ENCODE measurements around the gene TSHZ2.
"Not testable (repeated sequence)": the region's sequence is repeated elsewhere in the genome, so short reads cannot be mapped to it uniquely, and the experiment has no call there.

TSHZ2 gene

DNA sequence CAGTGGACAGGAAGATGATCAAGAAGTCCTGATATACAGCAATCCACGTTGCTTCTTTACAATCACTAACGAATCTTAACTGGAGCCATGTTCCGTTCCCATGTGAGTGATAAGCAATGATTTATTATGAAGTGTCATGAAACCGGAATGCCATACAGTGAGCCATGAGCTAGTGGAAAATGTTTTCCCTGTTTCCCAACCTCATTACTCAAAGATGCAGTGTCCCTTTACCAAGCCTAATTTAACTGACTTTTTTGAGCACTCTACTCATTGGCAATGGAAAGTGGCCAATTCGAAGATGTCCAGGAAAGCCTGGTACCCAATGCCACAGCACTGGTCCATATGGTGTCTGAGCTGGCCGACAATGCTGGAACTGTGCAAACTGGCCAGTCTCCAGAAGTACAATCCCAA, 473.2 kb downstream of the TSHZ2 start:
- H3K4me1 Mint-ChIP-seq (ENCODE audit: low read depth), result peaks cover 8% of the 10 kb centered on the region
- no peak overlapping the region for H3K27ac Mint-ChIP-seq
- no peaks in the 10 kb centered on the region for H3K27me3 Mint-ChIP-seq
- DNase-seq, result no peak
- peaks cover 35% of the 10 kb centered on the region for H3K36me3 Mint-ChIP-seq (ENCODE audit: low read depth)
- no peak overlapping the region for H3K4me3 Mint-ChIP-seq
- H3K9me3 Mint-ChIP-seq, result peaks cover 31% of the 10 kb centered on the region

DNA sequence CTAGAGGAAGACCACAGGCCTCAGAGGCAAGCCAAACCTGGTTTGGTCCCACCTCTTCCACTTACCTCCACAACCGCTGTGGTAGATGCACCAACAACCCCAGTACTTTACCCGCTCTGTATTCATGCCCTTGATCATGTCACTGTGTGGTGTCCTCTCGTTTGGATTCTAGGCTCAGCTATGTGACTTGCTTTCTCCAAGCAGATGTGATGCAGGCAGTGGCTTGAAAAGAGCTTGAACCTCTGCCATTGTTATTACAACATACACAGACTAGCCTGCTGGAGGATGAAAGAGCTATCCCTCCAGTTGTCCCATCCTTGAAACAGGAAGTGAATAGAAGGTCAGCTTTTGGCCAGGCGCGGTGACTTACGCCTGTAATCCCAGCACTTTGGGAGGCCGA, 473.8 kb downstream of the TSHZ2 start:
- H3K27me3 Mint-ChIP-seq, result no peaks in the 10 kb centered on the region
- no peak overlapping the region for H3K4me3 Mint-ChIP-seq
- H3K36me3 Mint-ChIP-seq (ENCODE audit: low read depth), result peaks cover 35% of the 10 kb centered on the region
- peaks cover 8% of the 10 kb centered on the region for H3K4me1 Mint-ChIP-seq (ENCODE audit: low read depth)
- H3K27ac Mint-ChIP-seq, result no peak overlapping the region
- DNase-seq, result no peak
- peaks cover 35% of the 10 kb centered on the region for H3K9me3 Mint-ChIP-seq

DNA sequence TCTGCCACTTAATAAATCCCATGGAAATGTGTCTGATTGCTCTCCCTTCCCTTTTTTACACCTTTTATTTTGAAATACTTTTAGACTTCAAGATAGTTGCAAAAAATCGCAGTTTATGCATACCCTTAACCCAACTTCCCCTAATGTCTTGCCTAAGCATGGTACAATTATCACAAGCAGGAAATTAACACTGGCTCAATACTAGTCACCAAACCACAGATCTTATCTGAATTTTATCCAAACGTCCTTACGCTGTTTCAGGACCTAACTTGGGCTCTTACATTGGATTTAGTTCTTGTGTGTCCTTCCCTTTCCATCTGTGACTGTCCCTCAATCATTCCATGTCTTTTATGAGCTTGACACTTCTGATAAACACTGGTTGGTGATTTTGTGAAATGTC, 475.2 kb downstream of the TSHZ2 start:
- DNase-seq, result no peak
- H3K4me1 Mint-ChIP-seq (ENCODE audit: low read depth), result peaks cover 8% of the 10 kb centered on the region
- H3K36me3 Mint-ChIP-seq (ENCODE audit: low read depth), result peaks cover 35% of the 10 kb centered on the region
- peaks cover 35% of the 10 kb centered on the region for H3K9me3 Mint-ChIP-seq
- H3K27me3 Mint-ChIP-seq, result no peaks in the 10 kb centered on the region
- no peak overlapping the region for H3K27ac Mint-ChIP-seq
- no peak overlapping the region for H3K4me3 Mint-ChIP-seq

DNA sequence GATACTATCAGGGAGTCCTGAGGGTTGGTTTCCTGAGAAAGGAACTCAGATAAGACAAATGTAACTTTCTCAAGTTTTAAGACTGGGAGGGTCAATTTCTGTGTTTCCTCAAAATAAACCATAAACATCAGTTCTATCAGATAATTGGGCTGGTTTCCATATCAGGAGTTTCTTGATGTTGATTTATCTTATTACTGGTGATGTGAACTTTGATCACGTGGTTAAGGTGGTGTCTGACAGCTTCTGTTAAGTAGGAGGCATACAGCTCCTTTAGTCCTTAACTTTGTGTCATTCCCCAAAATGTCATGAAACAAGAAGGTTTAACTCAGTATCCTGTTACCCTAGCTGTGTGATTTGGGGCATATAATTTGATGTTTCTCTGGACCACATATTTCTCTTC, 476.3 kb downstream of the TSHZ2 start:
- H3K36me3 Mint-ChIP-seq (ENCODE audit: low read depth), result peaks cover 35% of the 10 kb centered on the region
- H3K27me3 Mint-ChIP-seq, result no peaks in the 10 kb centered on the region
- no peak overlapping the region for H3K4me3 Mint-ChIP-seq
- no peak overlapping the region for H3K27ac Mint-ChIP-seq
- DNase-seq, result no peak
- H3K9me3 Mint-ChIP-seq, result peaks cover 37% of the 10 kb centered on the region
- H3K4me1 Mint-ChIP-seq (ENCODE audit: low read depth), result peaks cover 8% of the 10 kb centered on the region

DNA sequence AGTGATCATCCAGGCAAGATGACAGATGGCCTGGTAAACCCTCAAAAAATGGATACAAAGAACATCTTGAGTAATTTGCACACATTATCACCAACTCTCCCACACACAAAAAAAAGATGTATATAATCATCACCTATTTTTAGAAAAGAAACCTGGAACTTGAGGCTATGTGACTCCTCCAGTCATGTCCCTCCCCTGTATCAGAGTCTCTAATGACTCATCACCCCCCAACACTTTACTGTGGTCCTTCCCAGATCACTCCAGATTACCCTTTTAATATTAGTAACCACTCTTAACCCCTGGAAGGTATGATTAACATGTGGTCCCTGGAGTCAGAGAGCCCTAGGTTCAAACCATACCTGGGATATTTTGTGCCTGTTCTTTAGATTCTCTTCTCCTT, 476.7 kb downstream of the TSHZ2 start:
- Mint-ChIP-seq H3K27me3 (no peaks in the 10 kb centered on the region), H3K9me3 (peaks cover 37% of the 10 kb centered on the region), H3K36me3 (ENCODE audit: low read depth) (peaks cover 33% of the 10 kb centered on the region), H3K27ac (no peak overlapping the region), H3K4me3 (no peak overlapping the region), H3K4me1 (ENCODE audit: low read depth) (peaks cover 8% of the 10 kb centered on the region)
- no peak for DNase-seq

DNA sequence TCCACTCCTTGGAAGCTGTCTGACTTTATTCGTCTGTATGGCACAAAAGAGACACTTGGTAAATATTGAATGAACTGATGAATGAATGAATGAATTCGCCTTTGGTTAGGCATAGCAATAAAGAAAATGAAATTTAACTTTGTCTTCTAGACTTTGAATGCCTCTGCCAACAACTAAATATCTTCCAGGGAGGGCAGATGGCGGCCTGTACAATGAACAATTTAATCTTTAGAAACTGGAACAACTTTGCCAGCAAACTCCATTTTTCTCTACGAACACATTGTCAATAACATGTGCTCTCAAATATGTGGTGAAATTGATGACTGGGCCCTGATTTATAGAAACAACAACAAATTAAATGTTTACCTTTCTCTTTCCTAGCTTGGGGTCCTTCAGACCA, 480.9 kb downstream of the TSHZ2 start:
- peaks cover 32% of the 10 kb centered on the region for H3K9me3 Mint-ChIP-seq
- no peak for DNase-seq
- H3K4me3 Mint-ChIP-seq, result no peak overlapping the region
- H3K4me1 Mint-ChIP-seq (ENCODE audit: low read depth), result peaks cover 7% of the 10 kb centered on the region
- H3K36me3 Mint-ChIP-seq (ENCODE audit: low read depth), result peaks cover 29% of the 10 kb centered on the region
- no peak overlapping the region for H3K27ac Mint-ChIP-seq
- no peaks in the 10 kb centered on the region for H3K27me3 Mint-ChIP-seq

DNA sequence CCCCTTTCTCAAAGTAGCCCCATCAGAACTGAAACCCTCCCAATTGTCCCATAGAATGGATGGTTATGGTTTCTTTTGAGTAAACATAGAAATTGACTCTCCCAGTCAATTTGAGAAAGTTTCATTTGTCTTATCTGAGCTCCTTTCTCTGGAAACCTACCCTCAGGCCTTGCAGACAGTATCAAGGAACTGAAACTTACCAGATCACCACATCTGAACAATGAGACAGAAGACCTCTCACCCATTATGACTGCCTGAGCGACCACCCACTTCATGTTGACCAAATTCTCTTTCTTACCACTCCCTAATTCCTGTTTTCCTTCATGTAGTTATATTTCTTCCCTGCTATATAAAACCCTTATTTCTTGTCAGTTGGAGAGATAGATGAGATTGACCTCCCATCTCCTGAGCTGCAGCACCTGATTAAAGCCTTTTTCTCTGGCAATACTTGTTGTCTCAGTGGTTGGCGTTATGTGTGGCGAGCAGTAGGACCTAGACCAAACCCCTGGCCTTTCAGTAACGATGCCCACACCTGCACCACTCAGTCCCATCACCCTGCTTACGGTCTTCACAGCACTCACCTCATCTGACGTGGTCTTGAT, 482.6 kb downstream of the TSHZ2 start:
- peaks cover 16% of the 10 kb centered on the region for H3K36me3 Mint-ChIP-seq (ENCODE audit: low read depth)
- no peaks in the 10 kb centered on the region for H3K27me3 Mint-ChIP-seq
- peaks cover 20% of the 10 kb centered on the region for H3K9me3 Mint-ChIP-seq
- no peaks in the 10 kb centered on the region for H3K4me1 Mint-ChIP-seq (ENCODE audit: low read depth)
- H3K27ac Mint-ChIP-seq, result peak overlapping the region; percentile 22
- DNase-seq, result no peak
- no peak overlapping the region for H3K4me3 Mint-ChIP-seq

DNA sequence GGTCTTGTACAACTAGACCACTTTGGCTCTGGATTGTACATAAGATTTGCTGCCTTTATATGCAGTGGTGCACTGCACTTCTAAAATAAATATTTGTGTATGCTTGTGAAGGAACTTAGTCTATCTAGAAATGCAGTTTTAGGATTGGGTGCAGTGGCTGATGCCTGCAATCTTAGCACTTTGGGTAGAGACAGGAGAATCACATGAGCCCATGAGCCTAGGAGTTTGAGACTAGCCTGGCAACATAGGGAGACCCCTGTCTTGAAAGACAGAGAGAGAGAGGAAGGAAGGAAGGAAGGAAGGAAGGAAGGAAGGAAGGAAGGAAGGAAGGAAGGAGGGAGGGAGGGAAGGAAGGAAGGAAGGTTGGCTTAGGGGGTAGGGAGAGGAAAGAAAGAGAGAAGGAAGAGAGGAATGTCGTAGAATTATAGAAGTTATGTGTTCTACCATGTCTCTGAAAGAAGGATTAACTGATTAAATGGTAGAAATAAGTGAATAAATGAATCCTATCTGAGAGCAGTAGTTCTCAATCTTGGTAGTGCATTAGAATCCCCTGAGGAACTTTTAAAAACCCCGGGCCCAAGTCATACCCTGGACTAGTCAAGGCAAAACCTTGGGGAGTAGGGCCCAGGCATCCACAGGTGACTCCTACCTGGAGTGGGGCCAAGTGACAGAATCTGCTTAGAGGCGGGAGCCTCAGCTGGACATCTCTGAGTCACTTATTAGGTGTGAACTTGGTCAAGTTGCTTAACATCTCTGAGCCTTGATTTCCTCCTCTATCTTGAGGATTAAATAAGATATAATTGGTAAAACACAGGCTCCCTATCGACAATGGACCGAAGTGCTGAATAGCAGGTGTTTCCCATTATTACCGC, 491.2 kb downstream of the TSHZ2 start:
- Mint-ChIP-seq H3K27ac (no peak overlapping the region), H3K4me3 (no peak overlapping the region), H3K27me3 (no peaks in the 10 kb centered on the region), H3K9me3 (peaks cover 4% of the 10 kb centered on the region), H3K36me3 (ENCODE audit: low read depth) (no peaks in the 10 kb centered on the region), H3K4me1 (ENCODE audit: low read depth) (no peaks in the 10 kb centered on the region)
- DNase-seq, result no peak

DNA sequence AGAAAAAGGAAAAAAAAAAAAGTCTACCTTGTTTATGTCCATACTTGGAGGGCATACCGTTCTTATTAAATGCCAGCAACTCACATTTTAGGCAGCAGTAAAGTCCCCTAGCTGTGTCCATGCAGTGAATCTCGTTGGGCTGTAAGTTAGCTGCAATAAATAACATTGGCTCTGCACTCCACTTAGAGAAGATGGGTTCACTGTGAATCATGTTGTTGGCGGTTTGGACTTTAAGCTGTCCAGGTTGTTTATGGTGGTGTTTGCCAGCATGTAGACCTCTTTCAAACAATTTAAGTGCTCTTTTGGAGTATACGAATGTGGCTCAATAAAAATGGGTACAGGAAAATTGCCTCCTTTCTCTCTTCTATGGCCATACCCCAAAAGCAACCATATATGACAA, 494.1 kb downstream of the TSHZ2 start:
- Mint-ChIP-seq H3K27ac (no peak overlapping the region), H3K27me3 (no peaks in the 10 kb centered on the region), H3K36me3 (ENCODE audit: low read depth) (no peaks in the 10 kb centered on the region), H3K4me3 (no peak overlapping the region), H3K4me1 (ENCODE audit: low read depth) (no peaks in the 10 kb centered on the region), H3K9me3 (peaks cover 4% of the 10 kb centered on the region)
- no peak for DNase-seq

DNA sequence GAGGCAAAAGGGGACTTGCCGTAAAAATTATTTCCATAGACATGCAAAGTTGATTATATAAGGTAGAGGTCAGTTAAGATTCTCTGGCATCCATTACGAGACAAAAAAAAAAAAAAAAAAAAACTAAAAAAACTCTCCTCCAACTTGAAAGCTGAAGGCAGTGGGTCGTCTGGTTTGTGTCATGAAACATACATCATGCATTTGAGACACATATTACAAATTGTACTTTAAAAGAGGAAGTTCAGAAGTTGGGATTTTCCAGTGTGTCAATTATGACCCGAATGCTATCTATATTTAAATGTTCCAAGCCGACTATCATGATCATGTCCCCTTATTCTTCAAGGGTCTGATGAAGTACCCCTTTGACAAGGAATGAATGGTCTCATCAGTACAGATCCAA, 496.4 kb downstream of the TSHZ2 start:
- Mint-ChIP-seq H3K4me1 (ENCODE audit: low read depth) (no peaks in the 10 kb centered on the region), H3K27me3 (peaks cover 4% of the 10 kb centered on the region), H3K36me3 (ENCODE audit: low read depth) (no peaks in the 10 kb centered on the region), H3K9me3 (peaks cover 2% of the 10 kb centered on the region), H3K4me3 (no peak overlapping the region), H3K27ac (no peak overlapping the region)
- no peak for DNase-seq

DNA sequence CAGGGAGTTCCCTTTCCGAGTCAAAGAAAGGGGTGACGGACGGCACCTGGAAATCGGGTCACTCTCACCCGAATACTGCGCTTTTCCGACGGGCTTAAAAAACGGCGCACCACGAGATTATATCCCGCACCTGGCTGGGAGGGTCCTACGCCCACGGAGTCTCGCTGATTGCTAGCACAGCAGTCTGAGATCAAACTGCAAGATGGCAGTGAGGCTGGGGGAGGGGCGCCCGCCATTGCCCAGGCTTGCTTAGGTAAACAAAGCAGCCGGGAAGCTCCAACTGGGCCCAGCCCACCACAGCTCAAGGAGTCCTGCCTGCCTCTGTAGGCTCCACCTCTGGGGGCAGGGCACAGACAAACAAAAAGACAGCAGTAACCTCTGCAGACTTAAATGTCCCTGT, 500.7 kb downstream of the TSHZ2 start:
- not testable (repeated sequence) for H3K9me3 Mint-ChIP-seq; H3K36me3 Mint-ChIP-seq (ENCODE audit: low read depth); H3K27me3 Mint-ChIP-seq; DNase-seq; H3K27ac Mint-ChIP-seq; H3K4me3 Mint-ChIP-seq; H3K4me1 Mint-ChIP-seq (ENCODE audit: low read depth)

DNA sequence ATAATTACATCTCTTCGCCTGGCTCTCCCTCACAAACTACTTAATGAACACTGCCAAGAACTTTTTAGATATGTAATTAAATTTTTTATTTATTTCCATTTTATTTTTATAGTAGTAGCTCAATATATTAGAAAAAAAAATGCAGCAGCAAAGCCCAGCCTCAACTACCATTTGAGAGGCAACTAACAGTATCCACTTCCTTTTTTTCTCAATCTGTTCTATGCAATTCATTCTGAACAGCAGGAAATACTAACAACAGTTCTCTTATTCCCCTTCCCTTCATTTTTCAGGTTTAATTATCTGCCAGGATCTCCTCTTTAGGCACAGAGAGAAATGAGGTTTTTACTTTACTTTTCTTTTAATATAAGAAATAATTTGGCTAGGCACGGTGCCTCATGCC, 508.8 kb downstream of the TSHZ2 start:
- Mint-ChIP-seq H3K9me3 (no peaks in the 10 kb centered on the region), H3K36me3 (ENCODE audit: low read depth) (no peaks in the 10 kb centered on the region), H3K27me3 (no peaks in the 10 kb centered on the region), H3K4me1 (ENCODE audit: low read depth) (no peaks in the 10 kb centered on the region), H3K27ac (no peak overlapping the region), H3K4me3 (no peak overlapping the region)
- no peak for DNase-seq

DNA sequence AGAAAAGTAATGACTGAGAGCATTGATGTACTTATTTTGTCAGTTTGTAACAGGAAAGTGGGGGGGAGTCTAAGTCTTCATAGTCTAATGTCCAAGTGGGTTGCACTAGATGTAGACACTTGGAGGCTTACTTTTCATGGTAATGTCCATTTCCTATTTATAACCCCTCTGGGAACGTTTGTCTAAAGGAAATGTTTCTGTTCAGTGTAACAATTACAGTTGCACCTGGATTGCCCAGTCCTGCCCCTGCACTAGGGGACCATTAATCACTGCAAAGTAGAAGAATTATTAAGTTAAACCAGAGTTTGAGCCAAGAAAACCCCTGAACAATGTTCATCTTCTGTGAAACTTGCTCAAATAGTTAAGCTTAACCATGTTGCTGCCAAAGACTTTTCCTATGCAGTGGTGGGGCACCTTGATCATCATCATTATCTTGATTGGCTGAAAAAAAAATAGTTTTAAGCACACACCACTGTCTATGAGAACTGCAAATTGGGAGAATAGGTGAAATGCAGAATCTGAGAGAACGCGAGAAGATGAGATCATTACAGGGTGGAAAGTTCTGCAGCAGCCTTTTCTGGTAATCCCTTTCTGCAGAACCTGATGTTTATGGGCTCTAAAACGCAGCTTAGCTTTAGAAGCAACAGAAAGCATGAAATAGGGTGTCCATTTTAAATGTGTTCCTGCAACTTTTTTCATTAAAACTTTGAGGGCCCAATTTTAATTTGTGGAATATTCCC, 515.5 kb downstream of the TSHZ2 start:
- Mint-ChIP-seq H3K27ac (no peak overlapping the region), H3K4me1 (ENCODE audit: low read depth) (peaks cover 25% of the 10 kb centered on the region), H3K27me3 (no peaks in the 10 kb centered on the region), H3K4me3 (no peak overlapping the region), H3K36me3 (ENCODE audit: low read depth) (no peaks in the 10 kb centered on the region), H3K9me3 (no peaks in the 10 kb centered on the region)
- DNase-seq, result no peak

DNA sequence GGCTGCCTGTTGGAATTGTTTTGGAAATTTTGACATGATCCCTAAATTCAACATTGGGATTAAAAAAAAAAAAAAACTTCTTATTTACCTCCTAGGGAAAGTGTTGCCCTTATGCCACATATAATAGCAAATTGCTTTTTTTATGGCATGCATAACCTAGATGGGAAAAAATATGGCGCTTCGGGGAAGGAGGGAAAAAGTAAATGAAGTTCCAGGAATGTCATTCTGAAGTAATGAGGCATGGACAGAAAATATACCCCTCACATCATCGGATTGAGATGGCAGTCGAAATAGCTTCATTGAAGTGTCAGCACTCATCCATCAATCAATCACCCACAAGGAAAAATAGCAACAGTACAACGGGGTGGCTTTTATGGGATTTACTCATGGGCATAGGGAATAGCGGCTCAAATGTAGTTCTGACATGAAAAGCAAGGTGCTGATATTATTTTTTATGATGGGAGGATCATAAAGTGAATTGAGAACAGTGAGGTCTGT, 516.7 kb downstream of the TSHZ2 start:
- Mint-ChIP-seq H3K27me3 (no peaks in the 10 kb centered on the region), H3K9me3 (no peaks in the 10 kb centered on the region), H3K4me3 (no peak overlapping the region), H3K4me1 (ENCODE audit: low read depth) (peaks cover 25% of the 10 kb centered on the region), H3K36me3 (ENCODE audit: low read depth) (no peaks in the 10 kb centered on the region), H3K27ac (no peak overlapping the region)
- DNase-seq, result no peak

DNA sequence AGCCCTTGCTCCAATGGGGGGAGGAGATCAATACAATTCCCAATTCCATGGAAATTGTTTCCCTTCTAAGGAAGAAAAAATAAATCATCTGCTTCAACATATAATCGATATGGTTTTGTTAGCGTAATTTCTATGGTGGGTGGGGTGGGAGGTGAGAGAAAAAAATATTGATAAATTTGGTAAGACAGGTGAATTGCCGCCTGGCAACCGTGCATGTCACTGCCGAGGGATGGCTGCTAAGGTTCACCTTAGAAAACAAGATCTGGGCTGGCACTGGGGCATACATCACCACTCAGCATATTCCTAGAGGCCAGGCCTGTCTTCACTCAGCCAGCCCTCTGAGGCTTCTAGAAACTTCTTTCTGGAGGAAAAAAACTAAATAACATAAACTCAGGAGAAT, 517.4 kb downstream of the TSHZ2 start:
- no peak for DNase-seq
- Mint-ChIP-seq H3K4me1 (ENCODE audit: low read depth) (peaks cover 25% of the 10 kb centered on the region), H3K27ac (no peak overlapping the region), H3K4me3 (no peak overlapping the region), H3K36me3 (ENCODE audit: low read depth) (no peaks in the 10 kb centered on the region), H3K27me3 (no peaks in the 10 kb centered on the region), H3K9me3 (no peaks in the 10 kb centered on the region)

Measured in activated T-cell treated with anti-CD3 and anti-CD28 coated beads, Interleukin-2, amount 50 U/mL, for 24 hours (primary cell).